H1 (cell line): ENCODE data around the gene ATG7. TPM values are rescaled to one million over a fixed set of nuclear protein-coding genes. Genes with fewer than 3 reads are reported as not detected.
A peak's percentile ranks its signal among the peaks of the same experiment; 100 is the strongest.

Experiments
- CTCF ChIA-PET: fragments of 300-600 bp; sonication (Branson Sonifier 250); formaldehyde crosslinking; loops from one replicate; lab custom pipeline; 2021; ENCODE audit not compliant: partially characterized antibody; lab: Charles Lee
- POLR2A ChIA-PET: fragments of 300-600 bp; sonication (Branson Sonifier 250); formaldehyde crosslinking; loops from one replicate; lab custom pipeline; 2021; ENCODE audit warnings: inconsistent platforms; ENCODE audit not compliant: partially characterized antibody; lab: Charles Lee
- DNase-seq, 2 experiments: peaks; one replicate each; pipeline versions ENCODE4 v3.0.0 to v3.0.0-alpha.2; 2010 to 2022; ENCODE audit warnings: low spot score in 2 of 2, low read depth in 1 of 2, mixed read lengths in 1 of 2
- FAIRE-seq: peaks from 2 replicates; lab custom pipeline; 2011; peaks lifted over from hg19 to GRCh38; lab: Jason Lieb, UNC
- H2AFZ ChIP-seq: 2 replicates; pipeline ENCODE4 v1.8.1; 2012; ENCODE audit warnings: low read length, inconsistent platforms
- H2AK5ac ChIP-seq: 2 replicates; pipeline ENCODE4 v1.6.1; 2013; ENCODE audit warnings: low read depth, low read length
- H2BK120ac ChIP-seq: replicated peaks from 2 replicates; pipeline ENCODE3; 2013; ENCODE audit warnings: low read depth, low read length, inconsistent platforms
- H2BK12ac ChIP-seq: 2 replicates; pipeline ENCODE4 v1.6.1; 2013; ENCODE audit warnings: low read depth, low read length
- H2BK15ac ChIP-seq: 2 replicates; pipeline ENCODE4 v1.6.1; 2013; ENCODE audit warnings: low read length
- H2BK20ac ChIP-seq: 2 replicates; pipeline ENCODE4 v1.6.1; 2013; ENCODE audit warnings: low read length
- H2BK5ac ChIP-seq: 2 replicates; pipeline ENCODE4 v1.6.1; 2013; ENCODE audit warnings: low read depth, low read length
- H3K14ac ChIP-seq: 2 replicates; pipeline ENCODE4 v1.6.1; 2013; ENCODE audit warnings: inconsistent platforms; ENCODE audit not compliant: insufficient read length
- H3K18ac ChIP-seq: 2 replicates; pipeline ENCODE4 v1.6.1; 2013; ENCODE audit warnings: low read length; ENCODE audit errors: extremely low read depth
- H3K23ac ChIP-seq: 2 replicates; pipeline ENCODE4 v1.6.1; 2013; ENCODE audit warnings: inconsistent platforms; ENCODE audit not compliant: insufficient read length
- H3K23me2 ChIP-seq: 2 replicates; pipeline ENCODE4 v1.6.1; 2013; ENCODE audit warnings: low read depth, low read length
- H3K27ac ChIP-seq: 2 replicates; pipeline ENCODE4 v1.6.1; 2011; ENCODE audit warnings: low read depth, low read length, inconsistent platforms
- H3K27me3 ChIP-seq, 4 experiments: replicated peaks in 1 of 4; 1 replicate in 1 of 4; 2 replicates in 3 of 4; pipeline versions ENCODE4 v1.6.1 to v1.8.1; 2011 to 2013; ENCODE audit warnings: low read length in 3 of 4, mild to moderate bottlenecking in 3 of 4, inconsistent platforms in 2 of 4, mixed read lengths in 2 of 4, moderate library complexity in 1 of 4; ENCODE audit not compliant: control insufficient read depth in 3 of 4, insufficient read depth in 3 of 4; ENCODE audit errors: extremely low read depth in 1 of 4
- H3K36me3 ChIP-seq, 4 experiments: 2 replicates each; pipeline versions ENCODE4 v1.6.1 to v1.8.1; 2011 to 2013; ENCODE audit warnings: mild to moderate bottlenecking in 4 of 4, low read length in 3 of 4, moderate library complexity in 2 of 4, control low read depth in 1 of 4, inconsistent platforms in 1 of 4; ENCODE audit not compliant: insufficient read depth in 4 of 4, control insufficient read depth in 2 of 4
- H3K4ac ChIP-seq: replicated peaks from 2 replicates; pipeline ENCODE3; 2013; ENCODE audit warnings: low read length, low read depth, mixed read lengths, inconsistent platforms; ENCODE audit not compliant: insufficient read length
- H3K4me1 ChIP-seq, 4 experiments: replicated peaks in 1 of 4; 1 replicate in 1 of 4; 2 replicates in 3 of 4; pipeline versions ENCODE4 v1.6.1 to v1.8.1; 2011 to 2013; ENCODE audit warnings: low read length in 3 of 4, inconsistent platforms in 2 of 4, mixed read lengths in 1 of 4; ENCODE audit not compliant: insufficient read depth in 4 of 4, control insufficient read depth in 3 of 4
- H3K4me2 ChIP-seq, 2 experiments: 2 replicates each; pipeline versions ENCODE4 v1.6.1 to v1.8.1; 2011 to 2013; ENCODE audit warnings: low read depth in 2 of 2, low read length in 2 of 2, control low read depth in 1 of 2, inconsistent platforms in 1 of 2, mild to moderate bottlenecking in 1 of 2; ENCODE audit not compliant: insufficient read depth in 1 of 2
- H3K4me3 ChIP-seq, 4 experiments: fragments of 200-600, 300-600 bp in 1 of 4; sonication (generic), shearing (Covaris generic), sonication (Bioruptor Twin) in 1 of 4; 2 replicates each; pipeline versions ENCODE4 v1.5.1 to v1.8.1; 2011 to 2016; ENCODE audit warnings: low read length in 4 of 4, low read depth in 3 of 4, control low read depth in 2 of 4, inconsistent platforms in 2 of 4, mild to moderate bottlenecking in 2 of 4, mixed read lengths in 1 of 4, moderate library complexity in 1 of 4; ENCODE audit not compliant: insufficient read depth in 2 of 4; ENCODE audit errors: extremely low read depth in 1 of 4
- H3K56ac ChIP-seq: replicated peaks from 2 replicates; pipeline ENCODE3; 2013; ENCODE audit warnings: low read depth, mild to moderate bottlenecking, mixed read lengths, low read length, inconsistent platforms; ENCODE audit not compliant: insufficient read length
- H3K79me1 ChIP-seq: 2 replicates; pipeline ENCODE4 v1.6.1; 2013; ENCODE audit warnings: low read depth, low read length, control low read depth
- H3K79me2 ChIP-seq, 2 experiments: 2 replicates each; pipeline versions ENCODE4 v1.6.1 to v1.8.1; 2012 to 2013; ENCODE audit warnings: low read length in 2 of 2, mild to moderate bottlenecking in 2 of 2, inconsistent platforms in 1 of 2; ENCODE audit not compliant: insufficient read depth in 2 of 2, control insufficient read depth in 1 of 2
- H3K9ac ChIP-seq, 4 experiments: replicated peaks in 1 of 4; 1 replicate in 1 of 4; 2 replicates in 3 of 4; pipeline versions ENCODE4 v1.6.1 to v1.8.1; 2011 to 2013; ENCODE audit warnings: low read depth in 3 of 4, low read length in 3 of 4, control low read depth in 2 of 4, mild to moderate bottlenecking in 2 of 4, moderate library complexity in 2 of 4, inconsistent platforms in 1 of 4; ENCODE audit errors: extremely low read depth in 1 of 4
- H3K9me3 ChIP-seq, 2 experiments: 2 replicates each; pipeline versions ENCODE4 v1.6.1 to v1.8.1; 2012 to 2013; ENCODE audit warnings: mild to moderate bottlenecking in 2 of 2, moderate library complexity in 2 of 2, control low read depth in 1 of 2, inconsistent platforms in 1 of 2, low read depth in 1 of 2, low read length in 1 of 2, mixed read lengths in 1 of 2; ENCODE audit not compliant: insufficient read depth in 2 of 2
- H4K20me1 ChIP-seq, 2 experiments: replicated peaks in 1 of 2; 2 replicates each; pipeline versions ENCODE3 to v1.8.1; 2011 to 2013; ENCODE audit warnings: inconsistent platforms in 2 of 2, low read length in 2 of 2, mild to moderate bottlenecking in 1 of 2; ENCODE audit not compliant: insufficient read depth in 2 of 2, control insufficient read depth in 1 of 2
- H4K5ac ChIP-seq: 2 replicates; pipeline ENCODE4 v1.6.1; 2013; ENCODE audit warnings: low read length, low read depth, mixed read lengths, inconsistent platforms; ENCODE audit not compliant: insufficient read length
- H4K8ac ChIP-seq: 2 replicates; pipeline ENCODE4 v1.8.0; 2013; ENCODE audit warnings: mild to moderate bottlenecking, moderate library complexity, low read length, inconsistent platforms; ENCODE audit not compliant: insufficient read depth; ENCODE audit errors: extremely low read depth
- H4K91ac ChIP-seq: replicated peaks from 2 replicates; pipeline ENCODE3; 2013; ENCODE audit warnings: low read length, mixed read lengths, inconsistent platforms; ENCODE audit not compliant: insufficient read length
- ASH2L ChIP-seq: fragments of 200-600, 300-600 bp; sonication (generic); IDR thresholded peaks from one replicate; pipeline ENCODE4 v1.7.1; 2017; ENCODE audit warnings: low read length
- BACH1 ChIP-seq: IDR thresholded peaks from 2 replicates; pipeline ENCODE4 v1.6.1; 2012; ENCODE audit warnings: low read length, improper control_type of control experiment
- GTF2F1 ChIP-seq: IDR thresholded peaks from 2 replicates; pipeline ENCODE4 v1.6.1; 2012; ENCODE audit warnings: low read depth, low read length, improper control_type of control experiment, borderline replicate concordance
- JUND ChIP-seq: IDR thresholded peaks from 2 replicates; pipeline ENCODE4 v1.6.1; 2011; ENCODE audit warnings: mild to moderate bottlenecking, improper control_type of control experiment, low read length
- NANOG ChIP-seq: IDR thresholded peaks from 2 replicates; pipeline ENCODE4 v1.6.1; 2011; ENCODE audit warnings: low read length, low read depth, mild to moderate bottlenecking, inconsistent platforms; ENCODE audit not compliant: insufficient read depth, poor library complexity, severe bottlenecking
- NRF1 ChIP-seq: IDR thresholded peaks from 2 replicates; pipeline ENCODE4 v1.6.1; 2011; ENCODE audit warnings: mild to moderate bottlenecking, low read depth, low read length, improper control_type of control experiment
- SIX5 ChIP-seq: IDR thresholded peaks from 2 replicates; pipeline ENCODE4 v1.6.1; 2011; ENCODE audit warnings: mild to moderate bottlenecking, low read depth, low read length
- SP4 ChIP-seq: IDR thresholded peaks from 2 replicates; pipeline ENCODE4 v1.6.1; 2012; ENCODE audit warnings: low read length, inconsistent platforms
- SRF ChIP-seq: IDR thresholded peaks from 2 replicates; pipeline ENCODE4 v1.6.1; 2011; ENCODE audit warnings: mild to moderate bottlenecking, low read depth, low read length, moderate library complexity
- TAF7 ChIP-seq: optimal IDR thresholded peaks from 2 replicates; pipeline ENCODE3; 2011; ENCODE audit warnings: low read depth, mild to moderate bottlenecking, inconsistent platforms, low read length, moderate library complexity, borderline replicate concordance
- WGBS, 2 experiments: shearing (Covaris generic) in 1 of 2; methylation state at CpG; one replicate each; pipeline versions ENCODE4 v1.1.6 to v1.1.7; 2013 to 2015; ENCODE audit warnings: low lambda C conversion rate in 2 of 2, mixed read lengths in 2 of 2, inconsistent platforms in 1 of 2, low coverage in 1 of 2, missing lambda C conversion rate in 1 of 2; ENCODE audit not compliant: insufficient replicate concordance in 2 of 2, insufficient coverage in 1 of 2, insufficient read length in 1 of 2; ENCODE audit errors: extremely low coverage in 1 of 2, missing lambda C conversion rate in 1 of 2; 5-methylcytosine and 5-hydroxymethylcytosine counted together
- polyA plus RNA-seq, 7 experiments: library from polyadenylated mRNA; depleted of rRNA in 3 of 7; stranded (reverse) in 5 of 7; unstranded in 2 of 7; fragments of >200 nt in 5 of 7; fragments of 200-250 nt in 2 of 7; gene quantifications; 1 replicate in 5 of 7; 2 replicates in 1 of 7; 4 replicates in 1 of 7; pipeline versions ENCODE4 v1.2.1 to v1.2.3, GENCODE V29; 2011 to 2013; ENCODE audit warnings: missing spikeins in 2 of 7, mixed read lengths in 2 of 7
- total RNA-seq: library from RNA; stranded (reverse); fragmentation: NEBNext Ultra II Directional; extraction: Animal tissue kit (Norgen Biotek cat#: 25700); gene quantifications from 2 replicates; pipeline ENCODE4 v1.2.1, GENCODE V29; 2021

ATG7 gene
- total and polyA plus RNA-seq, 2 of the 8 experiments (the other 6 are each of a cell fraction or from before 2014, with no cell fraction given), result 15.0 to 19.1 TPM

GRCh38 chr3:11556851-11557644, 284.9 kb downstream of the ATG7 start:
- H4K5ac ChIP-seq, result no peak overlapping the region
- no peak overlapping the region for H3K4ac ChIP-seq
- H2BK12ac ChIP-seq, result no peak overlapping the region
- H4K8ac ChIP-seq, result peak overlapping the region; percentile 14; the same call in 1 of the 2 replicates
- no peak overlapping the region for H2BK15ac ChIP-seq
- DNase-seq, result no peak
- peaks cover 12 to 15% of the 10 kb centered on the region in 2 experiments for H4K20me1 ChIP-seq
- H3K9ac ChIP-seq, result no peak overlapping the region
- TF ChIP-seq SIX5 (no peak), SRF (no peak), SP4 (no peak), JUND (no peak), NRF1 (no peak), TAF7 (no peak), BACH1 (no peak), NANOG (no peak), ASH2L (no peak), GTF2F1 (no peak)
- TF ChIP-seq, all 59 proteins: peak for 0
- no peak overlapping the region for H2AFZ ChIP-seq
- no peaks in the 10 kb centered on the region for H3K27me3 ChIP-seq
- H3K27ac ChIP-seq, result no peak overlapping the region
- H3K14ac ChIP-seq, result no peak overlapping the region
- H4K91ac ChIP-seq, result no peak overlapping the region
- H3K18ac ChIP-seq, result no peak overlapping the region
- no peak overlapping the region for H2BK120ac ChIP-seq
- 92% methylated on average over 16 of the region's 16 CpGs; no CpG with 5 or more reads in 1 of the 2 experiments for WGBS, 2 experiments
- no peaks in the 10 kb centered on the region for H3K9me3 ChIP-seq
- no peaks in the 10 kb centered on the region; a peak in 1 of 4 replicates for H3K79me2 ChIP-seq
- no peak overlapping the region for H3K4me2 ChIP-seq
- H3K23me2 ChIP-seq, result no peaks in the 10 kb centered on the region
- H2BK5ac ChIP-seq, result no peak overlapping the region
- no peak for FAIRE-seq
- H3K36me3 ChIP-seq, result peaks cover 0 to 10% (median 1%) of the 10 kb centered on the region in 4 experiments; a peak in 3 of 8 replicates
- H3K4me1 ChIP-seq, result peaks cover 0 to 9% (median 0%) of the 10 kb centered on the region in 4 experiments; a peak in 2 of 7 replicates
- no peak overlapping the region for H3K23ac ChIP-seq
- no peak overlapping the region for H3K4me3 ChIP-seq
- POLR2A ChIA-PET, result interaction anchor here (1.0 kb wide), 1 partner anchor 84 kb away, joined by 5 read pairs; no protein-coding TSS in a partner anchor
- H3K56ac ChIP-seq, result no peak overlapping the region
- CTCF ChIA-PET, result interaction anchor here (0.6 to 1.6 kb wide), 9 partner anchors 8 to 1934 kb away, joined by 3 to 6 read pairs (median 4); no protein-coding TSS in a partner anchor
- H2BK20ac ChIP-seq, result no peak overlapping the region
- H3K79me1 ChIP-seq, result peaks cover 12% of the 10 kb centered on the region
- no peak overlapping the region for H2AK5ac ChIP-seq
